H9 (cell line): Measurements from ENCODE around the gene GPD1L. TPM values are rescaled to one million over a fixed set of nuclear protein-coding genes. Genes with fewer than 3 reads are reported as not detected.

Source experiments
- DNase-seq: peaks from one replicate; pipeline ENCODE4 v3.0.0-alpha.2; 2017
- H2AFZ ChIP-seq: one replicate; pipeline ENCODE4 v1.6.1; 2013; ENCODE audit warnings: mild to moderate bottlenecking, low read length, control low read depth, moderate library complexity
- H2AK5ac ChIP-seq: 2 replicates; pipeline ENCODE4 v1.6.1; 2013; ENCODE audit warnings: low read length, control low read depth, mixed read lengths; ENCODE audit not compliant: insufficient read length
- H2BK120ac ChIP-seq: one replicate; pipeline ENCODE4 v1.6.1; 2013; ENCODE audit warnings: low read depth, mild to moderate bottlenecking, low read length, control low read depth, inconsistent platforms; ENCODE audit not compliant: poor library complexity, severe bottlenecking
- H2BK12ac ChIP-seq: 2 replicates; pipeline ENCODE4 v1.6.1; 2013; ENCODE audit warnings: low read length, control low read depth, mixed read lengths, low read depth; ENCODE audit not compliant: insufficient read length
- H2BK15ac ChIP-seq: 2 replicates; pipeline ENCODE4 v1.6.1; 2013; ENCODE audit warnings: low read depth, low read length, control low read depth
- H2BK20ac ChIP-seq: one replicate; pipeline ENCODE4 v1.6.1; 2013; ENCODE audit warnings: low read depth, mild to moderate bottlenecking, low read length, control low read depth, inconsistent platforms; ENCODE audit not compliant: poor library complexity, severe bottlenecking
- H2BK5ac ChIP-seq: 2 replicates; pipeline ENCODE4 v1.6.1; 2013; ENCODE audit warnings: low read length, control low read depth, mixed read lengths; ENCODE audit not compliant: insufficient read length
- H3K14ac ChIP-seq: 2 replicates; pipeline ENCODE4 v1.6.1; 2013; ENCODE audit warnings: low read length, control low read depth; ENCODE audit not compliant: insufficient read depth
- H3K18ac ChIP-seq: 2 replicates; pipeline ENCODE4 v1.6.1; 2013; ENCODE audit warnings: low read depth, mild to moderate bottlenecking, mixed read lengths, low read length, control low read depth; ENCODE audit not compliant: insufficient read length
- H3K23ac ChIP-seq: 2 replicates; pipeline ENCODE4 v1.6.1; 2013; ENCODE audit warnings: low read length, control low read depth, mixed read lengths, low read depth; ENCODE audit not compliant: insufficient read length
- H3K23me2 ChIP-seq: 2 replicates; pipeline ENCODE4 v1.6.1; 2013; ENCODE audit warnings: low read depth, mild to moderate bottlenecking, mixed read lengths, low read length, control low read depth; ENCODE audit not compliant: insufficient read length, poor library complexity, severe bottlenecking
- H3K27ac ChIP-seq: 2 replicates; pipeline ENCODE4 v1.5.1; 2013; ENCODE audit warnings: low read length, control low read depth, mixed read lengths, low read depth; ENCODE audit not compliant: insufficient read length
- H3K27me3 ChIP-seq: 2 replicates; pipeline ENCODE4 v1.6.1; 2013; ENCODE audit warnings: low read length, control low read depth, inconsistent platforms; ENCODE audit not compliant: insufficient read depth
- H3K4ac ChIP-seq: 2 replicates; pipeline ENCODE4 v1.6.1; 2013; ENCODE audit warnings: low read depth, mild to moderate bottlenecking, control low read depth, inconsistent platforms, low read length, moderate library complexity
- H3K4me1 ChIP-seq: 2 replicates; pipeline ENCODE4 v1.6.1; 2013; ENCODE audit warnings: low read length, control low read depth, inconsistent platforms; ENCODE audit not compliant: insufficient read depth
- H3K4me2 ChIP-seq: 2 replicates; pipeline ENCODE4 v1.6.1; 2013; ENCODE audit warnings: low read length, control low read depth, mixed read lengths; ENCODE audit not compliant: insufficient read length, insufficient read depth
- H3K56ac ChIP-seq: 2 replicates; pipeline ENCODE4 v1.6.1; 2013; ENCODE audit warnings: low read depth, mild to moderate bottlenecking, mixed read lengths, low read length, control low read depth; ENCODE audit not compliant: insufficient read length
- H3K79me1 ChIP-seq: 2 replicates; pipeline ENCODE4 v1.6.1; 2013; ENCODE audit warnings: low read depth, mild to moderate bottlenecking, moderate library complexity, low read length, control low read depth, inconsistent platforms; ENCODE audit not compliant: insufficient read depth, poor library complexity, severe bottlenecking
- H3K79me2 ChIP-seq: 2 replicates; pipeline ENCODE4 v1.6.1; 2013; ENCODE audit warnings: low read length, control low read depth, inconsistent platforms; ENCODE audit not compliant: insufficient read depth
- H3K9ac ChIP-seq: 2 replicates; pipeline ENCODE4 v1.6.1; 2013; ENCODE audit warnings: low read length, control low read depth, mixed read lengths; ENCODE audit not compliant: insufficient read length; ENCODE audit errors: extremely low read depth
- H3K9me3 ChIP-seq: one replicate; pipeline ENCODE4 v1.6.1; 2013; ENCODE audit warnings: low read depth, low read length, inconsistent platforms; ENCODE audit not compliant: control insufficient read depth
- H3T11ph ChIP-seq: one replicate; pipeline ENCODE4 v1.6.1; 2013; ENCODE audit warnings: mild to moderate bottlenecking, low read length, control low read depth, inconsistent platforms
- H4K20me1 ChIP-seq: one replicate; pipeline ENCODE4 v1.6.1; 2013; ENCODE audit not compliant: control insufficient read depth, insufficient read length, insufficient read depth
- H4K5ac ChIP-seq: 2 replicates; pipeline ENCODE4 v1.6.1; 2013; ENCODE audit warnings: low read depth, mild to moderate bottlenecking, mixed read lengths, low read length, control low read depth; ENCODE audit not compliant: insufficient read length
- H4K8ac ChIP-seq: replicated peaks from 2 replicates; pipeline ENCODE4 v1.6.1; 2013; ENCODE audit warnings: low read length, control low read depth, mixed read lengths, low read depth; ENCODE audit not compliant: insufficient read length
- H4K91ac ChIP-seq: 2 replicates; pipeline ENCODE4 v1.6.1; 2013; ENCODE audit warnings: low read depth, mild to moderate bottlenecking, moderate library complexity, mixed read lengths, low read length, control low read depth; ENCODE audit not compliant: insufficient read length
- H3K27ac Mint-ChIP-seq, 3 experiments: 2 replicates in 2 of 3; 3 replicates in 1 of 3; pipeline ENCODE4 v1.8.0; 2020 to 2021; ENCODE audit warnings: mixed read lengths in 3 of 3, mild to moderate bottlenecking in 1 of 3, moderate library complexity in 1 of 3
- H3K27me3 Mint-ChIP-seq: 2 replicates; pipeline ENCODE4 v1.8.0; 2021; ENCODE audit warnings: low read depth, mild to moderate bottlenecking, moderate library complexity, mixed read lengths
- H3K36me3 Mint-ChIP-seq, 3 experiments: 2 replicates in 2 of 3; 3 replicates in 1 of 3; pipeline ENCODE4 v1.8.0; 2020 to 2021; ENCODE audit warnings: low read depth in 3 of 3, mixed read lengths in 3 of 3; ENCODE audit not compliant: insufficient read depth in 1 of 3
- H3K4me1 Mint-ChIP-seq, 2 experiments: 2 replicates each; pipeline ENCODE4 v1.8.0; 2020; ENCODE audit warnings: mixed read lengths in 2 of 2
- H3K4me3 Mint-ChIP-seq, 2 experiments: 2 replicates in 1 of 2; 3 replicates in 1 of 2; pipeline ENCODE4 v1.8.0; 2020 to 2021; ENCODE audit warnings: mild to moderate bottlenecking in 2 of 2, mixed read lengths in 2 of 2, moderate library complexity in 1 of 2
- H3K9me3 Mint-ChIP-seq, 2 experiments: 2 replicates in 1 of 2; 3 replicates in 1 of 2; pipeline ENCODE4 v1.8.0; 2020; ENCODE audit warnings: mild to moderate bottlenecking in 2 of 2, mixed read lengths in 2 of 2, moderate library complexity in 1 of 2
- CTCF ChIP-seq: fragments of 200-600 bp; sonication (generic); conservative IDR thresholded peaks from 3 replicates; pipeline ENCODE4 v1.8.0; 2021; ENCODE audit warnings: antibody characterized with exemption, mild to moderate bottlenecking
- WGBS: extraction: QIAGEN DNeasy Blood & Tissue Kit; methylation state at CpG from one replicate; pipeline ENCODE4 v1.1.7; 2013; ENCODE audit warnings: missing lambda C conversion rate, low lambda C conversion rate, mixed read lengths; ENCODE audit not compliant: insufficient read length; ENCODE audit errors: extremely low coverage; 5-methylcytosine and 5-hydroxymethylcytosine counted together
- total RNA-seq: library from RNA; stranded (reverse); gene quantifications from 2 replicates; pipeline ENCODE4 v1.2.1, GENCODE V29; 2021

GPD1L gene
- total RNA-seq, 1 experiment from 2014 or later = 3.7 TPM

GRCh38 chr3:32195995-32196540 lies 89.6 kb downstream of the GPD1L start:
- Histone ChIP-seq H3K56ac (no peak overlapping the region), H3K14ac (no peak overlapping the region), H2BK12ac (no peak overlapping the region), H3K79me2 (no peaks in the 10 kb centered on the region), H2AFZ (no peak overlapping the region), H3K23ac (no peak overlapping the region), H2BK20ac (no peak overlapping the region), H3K4me1 (no peaks in the 10 kb centered on the region), H4K5ac (no peak overlapping the region), H4K91ac (no peak overlapping the region), H2BK5ac (no peak overlapping the region), H3K4ac (no peak overlapping the region), H3T11ph (no peak overlapping the region), H3K4me2 (no peak overlapping the region), H2BK120ac (no peak overlapping the region), H3K79me1 (no peaks in the 10 kb centered on the region), H2AK5ac (no peak overlapping the region), H4K8ac (no peak overlapping the region), H3K9ac (no peak overlapping the region), H3K18ac (no peak overlapping the region), H3K9me3 (no peaks in the 10 kb centered on the region), H3K27ac (no peak overlapping the region), H4K20me1 (no peaks in the 10 kb centered on the region), H3K23me2 (no peaks in the 10 kb centered on the region), H2BK15ac (no peak overlapping the region), H3K27me3 (no peaks in the 10 kb centered on the region)
- H3K27me3 Mint-ChIP-seq = peaks cover 3% of the 10 kb centered on the region; the same call in 1 of the 2 replicates
- no peak overlapping the region for H3K4me3 Mint-ChIP-seq
- no peak overlapping the region for H3K27ac Mint-ChIP-seq
- H3K9me3 Mint-ChIP-seq = no peaks in the 10 kb centered on the region
- no CpG with 5 or more reads among the region's 4 CpGs for WGBS
- no peak for DNase-seq
- no peaks in the 10 kb centered on the region for H3K36me3 Mint-ChIP-seq
- TF ChIP-seq CTCF = no peak
- H3K4me1 Mint-ChIP-seq = no peaks in the 10 kb centered on the region
